Lower leg skin (tissue), 3 donors: ENCODE results near the gene FBXL13.

Source experiments
- POLR2A ChIP-seq, 2 donors: fragments of 450-650 bp; IDR thresholded peaks; one replicate each; pipeline ENCODE4 v1.6.1; 2016 to 2017; ENCODE audit warnings: antibody characterized with exemption in 2 of 2, mild to moderate bottlenecking in 1 of 2, moderate library complexity in 1 of 2
- TF ChIP-seq, protein P1 (sequence below), 3 donors: fragments of 450-650 bp; IDR thresholded peaks; one replicate each; pipeline ENCODE4 v1.5.1; 2016; ENCODE audit warnings: antibody characterized with exemption in 3 of 3, mild to moderate bottlenecking in 3 of 3, moderate library complexity in 2 of 3

DNA sequence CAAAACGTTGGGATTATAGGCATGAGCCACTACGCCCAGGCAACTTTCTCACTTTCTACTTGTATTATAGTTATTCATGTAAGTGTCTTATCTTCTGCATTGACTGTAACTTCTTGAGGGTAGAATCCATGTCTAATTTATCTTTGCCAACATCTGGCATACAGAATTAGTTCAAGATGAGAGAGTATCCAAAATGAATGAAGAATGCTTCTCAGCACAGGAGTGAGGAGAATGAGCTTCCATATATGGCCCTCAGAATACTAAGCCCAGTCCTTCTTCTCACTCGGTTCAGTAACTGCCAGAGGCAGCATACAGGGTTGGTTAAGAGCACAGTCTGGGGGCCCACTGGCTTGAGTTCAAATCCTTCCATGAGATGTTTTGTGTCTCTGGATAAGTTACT is 236.8 kb downstream of the FBXL13 start:
- TF ChIP-seq, protein P1, sequence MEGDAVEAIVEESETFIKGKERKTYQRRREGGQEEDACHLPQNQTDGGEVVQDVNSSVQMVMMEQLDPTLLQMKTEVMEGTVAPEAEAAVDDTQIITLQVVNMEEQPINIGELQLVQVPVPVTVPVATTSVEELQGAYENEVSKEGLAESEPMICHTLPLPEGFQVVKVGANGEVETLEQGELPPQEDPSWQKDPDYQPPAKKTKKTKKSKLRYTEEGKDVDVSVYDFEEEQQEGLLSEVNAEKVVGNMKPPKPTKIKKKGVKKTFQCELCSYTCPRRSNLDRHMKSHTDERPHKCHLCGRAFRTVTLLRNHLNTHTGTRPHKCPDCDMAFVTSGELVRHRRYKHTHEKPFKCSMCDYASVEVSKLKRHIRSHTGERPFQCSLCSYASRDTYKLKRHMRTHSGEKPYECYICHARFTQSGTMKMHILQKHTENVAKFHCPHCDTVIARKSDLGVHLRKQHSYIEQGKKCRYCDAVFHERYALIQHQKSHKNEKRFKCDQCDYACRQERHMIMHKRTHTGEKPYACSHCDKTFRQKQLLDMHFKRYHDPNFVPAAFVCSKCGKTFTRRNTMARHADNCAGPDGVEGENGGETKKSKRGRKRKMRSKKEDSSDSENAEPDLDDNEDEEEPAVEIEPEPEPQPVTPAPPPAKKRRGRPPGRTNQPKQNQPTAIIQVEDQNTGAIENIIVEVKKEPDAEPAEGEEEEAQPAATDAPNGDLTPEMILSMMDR (IDR thresholded peaks at IDR 0.05) = no peak
- no peak for TF ChIP-seq POLR2A (IDR thresholded peaks at IDR 0.05)
